ENCODE measurements around the gene ATXN7L2. TPM values are rescaled to one million over a fixed set of nuclear protein-coding genes. Genes with fewer than 3 reads are reported as not detected.

Gene ATXN7L2
- polyA plus RNA-seq, 3 donors: 1.1 to 3.6 (median 1.7) TPM

GRCh38 chr1:109500941-109501381 lies 17.3 kb downstream of the ATXN7L2 start:
- peaks cover 22% of the 10 kb centered on the region for H3K4me1 Mint-ChIP-seq
- no peak overlapping the region for H3K27ac ChIP-seq (ENCODE audit: low read depth in 1 of 2, low read length in 2 of 2)

GRCh38 chr1:109501644-109502363 lies 18.1 kb downstream of the ATXN7L2 start:
- H3K27ac ChIP-seq (ENCODE audit: low read depth in 1 of 2, low read length in 2 of 2): no peak overlapping the region
- intact Hi-C loops (cut with micrococcal nuclease): no loop called here
- H3K4me3 ChIP-seq (replicated peaks in 1 of 3; ENCODE audit: low read depth in 2 of 3, low read length in 3 of 3): no peak overlapping the region
- H4K20me1 ChIP-seq (ENCODE audit: insufficient read depth, low read length): peaks cover 51% of the 10 kb centered on the region
- Mint-ChIP-seq H3K27ac (peak overlapping the region in 1 of 7 donors; percentile 67), H3K4me1 (peaks cover 20% of the 10 kb centered on the region), H3K4me3 (no peak overlapping the region), H3K27me3 (ENCODE audit: low read depth in 3 of 3) (no peaks in the 10 kb centered on the region), H3K36me3 (peaks cover 41 to 54% of the 10 kb centered on the region in 2 donors), H3K9me3 (no peaks in the 10 kb centered on the region)
- peaks cover 35 to 59% of the 10 kb centered on the region in 2 donors for H3K36me3 ChIP-seq (replicated peaks in 1 of 2; ENCODE audit: control insufficient read depth in 1 of 2, insufficient read depth in 2 of 2, low read length in 2 of 2)
- H3K9me3 ChIP-seq (replicated peaks in 1 of 2; ENCODE audit: control insufficient read depth in 1 of 2, insufficient read depth in 1 of 2, low read length in 2 of 2): no peaks in the 10 kb centered on the region
- whole genome bisulfite sequencing (ENCODE audit: insufficient coverage): 75% methylated on average over 4 of the region's 5 CpGs
- TF ChIP-seq, protein P1, sequence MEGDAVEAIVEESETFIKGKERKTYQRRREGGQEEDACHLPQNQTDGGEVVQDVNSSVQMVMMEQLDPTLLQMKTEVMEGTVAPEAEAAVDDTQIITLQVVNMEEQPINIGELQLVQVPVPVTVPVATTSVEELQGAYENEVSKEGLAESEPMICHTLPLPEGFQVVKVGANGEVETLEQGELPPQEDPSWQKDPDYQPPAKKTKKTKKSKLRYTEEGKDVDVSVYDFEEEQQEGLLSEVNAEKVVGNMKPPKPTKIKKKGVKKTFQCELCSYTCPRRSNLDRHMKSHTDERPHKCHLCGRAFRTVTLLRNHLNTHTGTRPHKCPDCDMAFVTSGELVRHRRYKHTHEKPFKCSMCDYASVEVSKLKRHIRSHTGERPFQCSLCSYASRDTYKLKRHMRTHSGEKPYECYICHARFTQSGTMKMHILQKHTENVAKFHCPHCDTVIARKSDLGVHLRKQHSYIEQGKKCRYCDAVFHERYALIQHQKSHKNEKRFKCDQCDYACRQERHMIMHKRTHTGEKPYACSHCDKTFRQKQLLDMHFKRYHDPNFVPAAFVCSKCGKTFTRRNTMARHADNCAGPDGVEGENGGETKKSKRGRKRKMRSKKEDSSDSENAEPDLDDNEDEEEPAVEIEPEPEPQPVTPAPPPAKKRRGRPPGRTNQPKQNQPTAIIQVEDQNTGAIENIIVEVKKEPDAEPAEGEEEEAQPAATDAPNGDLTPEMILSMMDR (IDR thresholded peaks at IDR 0.05): no peak
- DNase-seq: no peak
- no peak overlapping the region for H2AFZ ChIP-seq (ENCODE audit: insufficient read depth, low read depth, low read length, poor library complexity, severe bottlenecking)
- no peak overlapping the region for H3K4me2 ChIP-seq (replicated peaks; ENCODE audit: extremely low read depth, low read length, poor library complexity, severe bottlenecking)
- H3K9ac ChIP-seq (ENCODE audit: insufficient read depth, low read length, poor library complexity, severe bottlenecking): no peak overlapping the region
- peaks cover 19% of the 10 kb centered on the region for H3K79me2 ChIP-seq (ENCODE audit: insufficient read depth, low read length)
- peaks cover 5 to 8% of the 10 kb centered on the region in 2 donors for H3K4me1 ChIP-seq (ENCODE audit: control insufficient read depth in 1 of 2, insufficient read depth in 2 of 2, low read length in 2 of 2)
- H3K27me3 ChIP-seq (ENCODE audit: control insufficient read depth in 2 of 2, insufficient read depth in 2 of 2, low read length in 2 of 2): no peaks in the 10 kb centered on the region

More at GRCh38 chr1:109500941-109501381, 17.3 kb downstream of the ATXN7L2 start:
- Histone ChIP-seq H3K9ac (ENCODE audit: insufficient read depth, low read length, poor library complexity, severe bottlenecking) (no peak overlapping the region), H3K79me2 (ENCODE audit: insufficient read depth, low read length) (peaks cover 26% of the 10 kb centered on the region), H4K20me1 (ENCODE audit: insufficient read depth, low read length) (peaks cover 58% of the 10 kb centered on the region), H3K4me2 (replicated peaks; ENCODE audit: extremely low read depth, low read length, poor library complexity, severe bottlenecking) (no peak overlapping the region), H3K4me3 (replicated peaks in 1 of 3; ENCODE audit: low read depth in 2 of 3, low read length in 3 of 3) (no peak overlapping the region), H3K27me3 (ENCODE audit: control insufficient read depth in 2 of 2, insufficient read depth in 2 of 2, low read length in 2 of 2) (no peaks in the 10 kb centered on the region), H3K36me3 (replicated peaks in 1 of 2; ENCODE audit: control insufficient read depth in 1 of 2, insufficient read depth in 2 of 2, low read length in 2 of 2) (peaks cover 43 to 68% of the 10 kb centered on the region in 2 donors), H3K4me1 (ENCODE audit: control insufficient read depth in 1 of 2, insufficient read depth in 2 of 2, low read length in 2 of 2) (peaks cover 5 to 8% of the 10 kb centered on the region in 2 donors), H2AFZ (ENCODE audit: insufficient read depth, low read depth, low read length, poor library complexity, severe bottlenecking) (no peak overlapping the region), H3K9me3 (replicated peaks in 1 of 2; ENCODE audit: control insufficient read depth in 1 of 2, insufficient read depth in 1 of 2, low read length in 2 of 2) (no peaks in the 10 kb centered on the region)
- WGBS (ENCODE audit: insufficient coverage): 87% methylated on average over 2 of the region's 5 CpGs
- Mint-ChIP-seq H3K9me3 (no peaks in the 10 kb centered on the region), H3K4me3 (no peak overlapping the region), H3K27me3 (ENCODE audit: low read depth in 3 of 3) (no peaks in the 10 kb centered on the region), H3K27ac (peak overlapping the region in 1 of 7 donors; percentile 6), H3K36me3 (peaks cover 50 to 62% of the 10 kb centered on the region in 2 donors)
- TF ChIP-seq, protein P1 (IDR thresholded peaks at IDR 0.05): no peak
- no peak for DNase-seq
- intact Hi-C loops (cut with micrococcal nuclease): no loop called here

All from CD14-positive monocyte (primary cell).